NCI-H82 (cell line): ENCODE data around the gene IQGAP2.

ENCODE experiments used
- DNase-seq: peaks from one replicate; lab custom pipeline; 2025; lab: John Stamatoyannopoulos, UW

The IQGAP2 gene

GRCh38 chr5:76689321-76690036 is 286.4 kb downstream of the IQGAP2 start:
- DNase-seq: no peak

- DNase-seq: no peak
These were observed 287.1 kb downstream of the IQGAP2 start for GRCh38 chr5:76690037-76690679.

GRCh38 chr5:76690704-76691466 is 287.8 kb downstream of the IQGAP2 start:
- no peak for DNase-seq

- peak; percentile 50 for DNase-seq
These were observed 288.6 kb downstream of the IQGAP2 start for GRCh38 chr5:76691467-76692273.

- DNase-seq: no peak
These were observed 289.1 kb downstream of the IQGAP2 start for GRCh38 chr5:76692274-76692540.

GRCh38 chr5:76692651-76693050 is 289.6 kb downstream of the IQGAP2 start:
- peak; percentile 79 for DNase-seq

- DNase-seq: peak; percentile 6
These were observed 290.1 kb downstream of the IQGAP2 start for GRCh38 chr5:76693141-76693540.

- DNase-seq: no peak
These were observed 291.2 kb downstream of the IQGAP2 start for GRCh38 chr5:76694317-76694716.

GRCh38 chr5:76695346-76695745 is 292.3 kb downstream of the IQGAP2 start:
- no peak for DNase-seq

- no peak for DNase-seq
These were observed 293.2 kb downstream of the IQGAP2 start for GRCh38 chr5:76696251-76696650.

GRCh38 chr5:76697670-76698069 is 294.6 kb downstream of the IQGAP2 start:
- DNase-seq: no peak

- no peak for DNase-seq
These were observed 297.5 kb downstream of the IQGAP2 start for GRCh38 chr5:76700571-76700970.

GRCh38 chr5:76701298-76701697 is 298.2 kb downstream of the IQGAP2 start:
- DNase-seq: no peak

GRCh38 chr5:76703707-76704106 is 300.6 kb downstream of the IQGAP2 start:
- DNase-seq: peak; percentile 11

GRCh38 chr5:76704131-76704663 is 301.1 kb downstream of the IQGAP2 start:
- no peak for DNase-seq

GRCh38 chr5:76705574-76705973 is 302.5 kb downstream of the IQGAP2 start:
- DNase-seq: no peak

- DNase-seq: no peak
These were observed 306.7 kb downstream of the IQGAP2 start for GRCh38 chr5:76709762-76710161.

GRCh38 chr5:76710991-76711390 is 307.9 kb downstream of the IQGAP2 start:
- no peak for DNase-seq

- peak; percentile 31 for DNase-seq
These were observed 311.8 kb downstream of the IQGAP2 start for GRCh38 chr5:76714751-76715485.

GRCh38 chr5:76715486-76715735 is 312.3 kb downstream of the IQGAP2 start:
- DNase-seq: no peak

- DNase-seq: peak; percentile 75
These were observed 312.8 kb downstream of the IQGAP2 start, which contains the start of gene F2R for GRCh38 chr5:76715736-76716455. TSS of gene F2R (plus strand) at chr5:76716126. CDS start at chr5:76716308, 182 bp downstream.
